ENCODE data around the gene MRPS26. TPM values are rescaled to one million over a fixed set of nuclear protein-coding genes. Genes with fewer than 3 reads are reported as not detected.

The MRPS26 gene
- 10 to 100 TPM; 22.2 to 41.6 (median 29.5) TPM for total RNA-seq
- 10 to 100 TPM; 71.6 to 94.2 TPM for polyA plus RNA-seq
- 14.7 reads per million, percentile 44 among the genes with 10 or more reads in this experiment for total RNA-seq

- intact Hi-C loops (cut with micrococcal nuclease): loop anchor here (1.0 to 5.0 kb wide), 9 partner anchors 111 to 394 kb away; partner anchors contain the start of genes PTPRA (in 2 of the 2), DDRGK1 (in 1 of the 2), EBF4 (in 1 of the 2) and FASTKD5 (in 1 of the 2)
- H3K4me1 Mint-ChIP-seq: peaks cover 11 to 23% (median 18%) of the 10 kb centered on the region in 7 donors
- POLR2A ChIA-PET: interaction anchor here (0.6 to 1.5 kb wide), 4 partner anchors 24 to 134 kb away, joined by 3 to 6 read pairs (median 3); no protein-coding TSS in a partner anchor
- ATAC-seq (peak; percentile 93), DNase-seq (peak; percentile 63 to 89 (median 76))
- Histone ChIP-seq H3K4me3 (ENCODE audit: low read length) (peak within 1 kb of the TSS; percentile 91), H3K36me3 (ENCODE audit: control insufficient read depth in 2 of 3, insufficient read depth in 3 of 3, low read length in 3 of 3) (peaks cover 0 to 30% (median 5%) of the 10 kb centered on the region in 3 experiments), H3K27me3 (ENCODE audit: control insufficient read depth in 2 of 2, insufficient read depth in 2 of 2, low read length in 2 of 2) (no peaks in the 10 kb centered on the region), H3K9me3 (ENCODE audit: control insufficient read depth in 2 of 3, low read length in 3 of 3) (no peaks in the 10 kb centered on the region), H3K4me1 (ENCODE audit: control insufficient read depth in 2 of 2, insufficient read depth in 2 of 2, low read length in 2 of 2) (peaks cover 4 to 11% of the 10 kb centered on the region in 2 donors), H3K27ac (ENCODE audit: low read depth, low read length) (peak within 1 kb of the TSS; percentile 70)
- peak within 1 kb of the TSS; percentile 82 to 95 (median 92) for H3K4me3 Mint-ChIP-seq
- H3K27me3 Mint-ChIP-seq: no peaks in the 10 kb centered on the region
- CTCF ChIA-PET: no interaction called here
- peaks cover 0 to 15% (median 3%) of the 10 kb centered on the region in 5 donors for H3K36me3 Mint-ChIP-seq
- H3K27ac Mint-ChIP-seq: peak within 1 kb of the TSS; percentile 69 to 90 (median 79)
- no peaks in the 10 kb centered on the region for H3K9me3 Mint-ChIP-seq
Measured at GRCh38 chr20:3045816-3046676, at the start of gene MRPS26. Gene MRPS26, plus strand, starts transcription at chr20:3046052. Its CDS starts 17 bp downstream, at chr20:3046069.

GRCh38 chr20:2998728-2999127 lies 47.1 kb upstream of the MRPS26 start:
- peaks cover 0 to 27% (median 8%) of the 10 kb centered on the region in 3 experiments for H3K36me3 ChIP-seq (ENCODE audit: control insufficient read depth in 2 of 3, insufficient read depth in 3 of 3, low read length in 3 of 3)
- intact Hi-C loops (cut with micrococcal nuclease): no loop called here
- Mint-ChIP-seq H3K27me3 (no peaks in the 10 kb centered on the region), H3K4me1 (peaks cover 0 to 2% (median 0%) of the 10 kb centered on the region in 7 donors), H3K27ac (no peak overlapping the region), H3K9me3 (peaks cover 0 to 5% (median 0%) of the 10 kb centered on the region in 11 donors), H3K4me3 (no peak overlapping the region), H3K36me3 (peaks cover 0 to 15% (median 8%) of the 10 kb centered on the region in 5 donors)
- ChIA-PET CTCF (interaction anchor here (0.8 kb wide), 1 partner anchor 14 kb away, joined by 3 read pairs; no protein-coding TSS in a partner anchor), POLR2A (no interaction called here)
- no peaks in the 10 kb centered on the region for H3K27me3 ChIP-seq (ENCODE audit: control insufficient read depth in 2 of 2, insufficient read depth in 2 of 2, low read length in 2 of 2)
- no peaks in the 10 kb centered on the region for H3K9me3 ChIP-seq (ENCODE audit: control insufficient read depth in 2 of 3, low read length in 3 of 3)
- H3K27ac ChIP-seq (ENCODE audit: low read depth, low read length): no peak overlapping the region
- DNase-seq (no peak), ATAC-seq (no peak)
- no peak overlapping the region for H3K4me3 ChIP-seq (ENCODE audit: low read length)
- H3K4me1 ChIP-seq (ENCODE audit: control insufficient read depth in 2 of 2, insufficient read depth in 2 of 2, low read length in 2 of 2): no peaks in the 10 kb centered on the region

- Mint-ChIP-seq H3K27ac (peak overlapping the region in 1 of 9 donors; percentile 18), H3K9me3 (peaks cover 0 to 5% (median 0%) of the 10 kb centered on the region in 11 donors), H3K36me3 (peaks cover 0 to 17% (median 4%) of the 10 kb centered on the region in 5 donors), H3K27me3 (no peaks in the 10 kb centered on the region), H3K4me3 (no peak overlapping the region), H3K4me1 (peaks cover 0 to 2% (median 0%) of the 10 kb centered on the region in 7 donors)
- DNase-seq (peak in 7 of 9 donors; percentile 11 to 66 (median 49)), ATAC-seq (peak; percentile 88)
- POLR2A ChIA-PET: no interaction called here
- CTCF ChIA-PET: interaction anchor here (1.0 to 1.8 kb wide), 6 partner anchors 37 to 315 kb away, joined by 3 to 4 read pairs (median 4); partner anchors contain the start of gene PTPRA
- no peaks in the 10 kb centered on the region for H3K9me3 ChIP-seq (ENCODE audit: control insufficient read depth in 2 of 3, low read length in 3 of 3)
- no peaks in the 10 kb centered on the region for H3K4me1 ChIP-seq (ENCODE audit: control insufficient read depth in 2 of 2, insufficient read depth in 2 of 2, low read length in 2 of 2)
- H3K27me3 ChIP-seq (ENCODE audit: control insufficient read depth in 2 of 2, insufficient read depth in 2 of 2, low read length in 2 of 2): no peaks in the 10 kb centered on the region
- H3K27ac ChIP-seq (ENCODE audit: low read depth, low read length): no peak overlapping the region
- peaks cover 0 to 20% (median 0%) of the 10 kb centered on the region in 3 experiments for H3K36me3 ChIP-seq (ENCODE audit: control insufficient read depth in 2 of 3, insufficient read depth in 3 of 3, low read length in 3 of 3)
- intact Hi-C loops (cut with micrococcal nuclease): loop anchor here (1.0 to 5.0 kb wide), 9 partner anchors 129 to 650 kb away; partner anchors contain the start of gene PTPRA (in 1 of the 2)
- H3K4me3 ChIP-seq (ENCODE audit: low read length): no peak overlapping the region
Measured at GRCh38 chr20:3000852-3001523, 44.9 kb upstream of the MRPS26 start.

DNA sequence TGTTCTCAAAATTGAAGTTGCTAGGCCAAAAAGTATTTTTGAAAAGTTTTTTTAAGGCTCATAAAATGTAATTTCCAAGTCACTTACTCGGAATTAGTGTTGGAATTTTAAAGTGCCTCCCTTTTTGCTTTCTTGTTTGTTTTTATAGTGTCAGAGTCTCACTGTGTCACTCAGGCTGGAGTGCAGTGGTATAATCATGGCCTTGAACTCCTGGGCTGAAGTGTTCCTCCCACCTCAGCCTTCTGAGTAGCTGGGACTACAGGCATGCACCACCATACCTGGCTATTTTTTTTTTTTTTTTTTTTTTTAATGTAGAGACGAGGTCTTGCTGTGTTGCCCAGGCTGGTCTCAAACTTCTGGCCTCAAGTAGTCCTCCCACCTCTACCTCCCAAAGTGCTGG lies 42.4 kb upstream of the MRPS26 start:
- H3K4me1 ChIP-seq (ENCODE audit: control insufficient read depth in 2 of 2, insufficient read depth in 2 of 2, low read length in 2 of 2): no peaks in the 10 kb centered on the region
- H3K9me3 ChIP-seq (ENCODE audit: control insufficient read depth in 2 of 3, low read length in 3 of 3): no peaks in the 10 kb centered on the region
- Mint-ChIP-seq H3K27me3 (no peaks in the 10 kb centered on the region), H3K9me3 (peaks cover 0 to 5% (median 0%) of the 10 kb centered on the region in 11 donors), H3K4me1 (peaks cover 0 to 2% (median 0%) of the 10 kb centered on the region in 7 donors), H3K36me3 (peaks cover 8 to 25% (median 14%) of the 10 kb centered on the region in 5 donors), H3K27ac (no peak overlapping the region), H3K4me3 (no peak overlapping the region)
- no peak overlapping the region for H3K27ac ChIP-seq (ENCODE audit: low read depth, low read length)
- ChIA-PET POLR2A (no interaction called here), CTCF (no interaction called here)
- H3K4me3 ChIP-seq (ENCODE audit: low read length): no peak overlapping the region
- intact Hi-C loops (cut with micrococcal nuclease): loop anchor here (5.0 kb wide), 2 partner anchors 131 to 246 kb away; partner anchors contain the start of gene PTPRA (in 1 of the 2)
- ATAC-seq (no peak), DNase-seq (no peak)
- H3K27me3 ChIP-seq (ENCODE audit: control insufficient read depth in 2 of 2, insufficient read depth in 2 of 2, low read length in 2 of 2): no peaks in the 10 kb centered on the region
- H3K36me3 ChIP-seq (ENCODE audit: control insufficient read depth in 2 of 3, insufficient read depth in 3 of 3, low read length in 3 of 3): peaks cover 0 to 35% (median 10%) of the 10 kb centered on the region in 3 experiments

DNA sequence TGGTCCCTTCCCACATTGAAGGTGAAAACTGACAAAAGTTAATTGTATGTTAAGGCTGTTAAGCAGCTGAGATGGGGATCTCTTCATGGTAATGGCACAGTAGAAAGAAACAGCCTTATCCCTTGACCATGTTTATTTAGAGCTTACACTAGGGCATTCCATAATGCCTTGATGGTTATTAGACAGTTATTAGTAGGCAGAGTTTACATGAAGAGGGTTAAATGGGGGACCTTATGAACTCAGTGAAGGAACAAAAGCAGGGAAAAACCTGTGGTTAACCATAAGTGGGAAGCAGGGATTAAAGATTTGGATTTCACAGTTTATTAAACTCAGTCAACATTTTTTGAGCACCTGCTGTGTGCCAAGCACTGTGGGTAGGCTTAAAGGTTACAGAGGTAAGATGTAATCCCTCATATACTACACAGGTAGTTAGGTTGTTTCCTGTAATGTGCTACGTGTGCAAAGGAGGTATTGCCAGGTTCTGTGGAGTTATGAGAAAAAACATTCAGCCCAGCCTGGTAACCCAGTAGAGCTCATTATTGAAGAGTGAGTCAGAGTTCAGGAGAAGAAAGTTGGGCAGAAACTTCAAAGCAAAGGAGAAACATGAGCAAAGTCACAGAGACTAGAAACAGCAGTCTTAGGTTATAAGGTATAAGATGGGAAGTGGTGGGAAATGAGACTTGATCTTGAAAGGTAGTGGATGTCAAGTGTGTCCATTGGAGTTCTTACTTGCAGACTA lies 34.7 kb upstream of the MRPS26 start:
- no peak for ATAC-seq
- no peak overlapping the region for H3K4me3 ChIP-seq (ENCODE audit: low read length)
- DNase-seq: no peak
- H3K27me3 ChIP-seq (ENCODE audit: control insufficient read depth in 2 of 2, insufficient read depth in 2 of 2, low read length in 2 of 2): no peaks in the 10 kb centered on the region
- H3K27me3 Mint-ChIP-seq: no peaks in the 10 kb centered on the region
- H3K9me3 Mint-ChIP-seq: peaks cover 0 to 2% (median 0%) of the 10 kb centered on the region in 11 donors
- H3K36me3 Mint-ChIP-seq: peaks cover 8 to 41% (median 26%) of the 10 kb centered on the region in 5 donors
- ChIA-PET POLR2A (no interaction called here), CTCF (no interaction called here)
- no peaks in the 10 kb centered on the region for H3K4me1 ChIP-seq (ENCODE audit: control insufficient read depth in 2 of 2, insufficient read depth in 2 of 2, low read length in 2 of 2)
- peaks cover 0 to 37% (median 10%) of the 10 kb centered on the region in 3 experiments for H3K36me3 ChIP-seq (ENCODE audit: control insufficient read depth in 2 of 3, insufficient read depth in 3 of 3, low read length in 3 of 3)
- H3K27ac ChIP-seq (ENCODE audit: low read depth, low read length): no peak overlapping the region
- peaks cover 0 to 44% (median 4%) of the 10 kb centered on the region in 7 donors for H3K4me1 Mint-ChIP-seq
- intact Hi-C loops (cut with micrococcal nuclease): no loop called here
- peak overlapping the region in 1 of 10 donors; percentile 16 for H3K4me3 Mint-ChIP-seq
- peak overlapping the region in 5 of 9 donors; percentile 0 to 74 (median 36) for H3K27ac Mint-ChIP-seq
- H3K9me3 ChIP-seq (ENCODE audit: control insufficient read depth in 2 of 3, low read length in 3 of 3): no peaks in the 10 kb centered on the region

Measured in naive thymus-derived CD4-positive, alpha-beta T cell (primary cell).